SU-DHL-6 (cell line): ENCODE data around the gene PSD.

Source experiments
- H2AFZ ChIP-seq: fragments of 200-600 bp; sonication (generic); 2 replicates; pipeline ENCODE4 v1.6.1; 2014; ENCODE audit warnings: low read depth, mild to moderate bottlenecking, moderate library complexity, mixed read lengths, antibody characterized with exemption, low read length; ENCODE audit not compliant: severe bottlenecking
- H3F3A ChIP-seq: fragments of 200-600 bp; shearing (Covaris generic); 2 replicates; pipeline ENCODE4 v1.6.0; 2016; ENCODE audit warnings: antibody characterized with exemption, mild to moderate bottlenecking; ENCODE audit not compliant: insufficient read depth
- H3K27ac ChIP-seq: fragments of 200-600 bp; sonication (generic); 2 replicates; pipeline ENCODE4 v1.5.1; 2016; ENCODE audit warnings: low read depth, mild to moderate bottlenecking, low read length, moderate library complexity, mixed read lengths
- H3K27me3 ChIP-seq: fragments of 200-600 bp; sonication (generic), shearing (Covaris generic); 2 replicates; pipeline ENCODE4 v1.6.0; 2014; ENCODE audit warnings: mild to moderate bottlenecking, low read length
- H3K36me3 ChIP-seq: fragments of 200-600 bp; sonication (generic); 2 replicates; pipeline ENCODE4 v1.6.1; 2014; ENCODE audit warnings: mild to moderate bottlenecking, low read length, mixed read lengths
- H3K4me2 ChIP-seq: fragments of 300-600, 200-600 bp; shearing (Covaris generic), sonication (generic); 2 replicates; pipeline ENCODE4 v1.6.0; 2014; ENCODE audit warnings: low read length, low read depth, mild to moderate bottlenecking; ENCODE audit not compliant: poor library complexity, severe bottlenecking
- H3K4me3 ChIP-seq: fragments of 200-600 bp; sonication (generic); 2 replicates; pipeline ENCODE4 v1.5.1; 2014; ENCODE audit warnings: antibody characterized with exemption, low read length, mild to moderate bottlenecking, mixed read lengths; ENCODE audit not compliant: insufficient read depth, poor library complexity, severe bottlenecking
- H3K79me2 ChIP-seq: fragments of 200-600 bp; sonication (generic); 2 replicates; pipeline ENCODE4 v1.6.1; 2014; ENCODE audit warnings: mild to moderate bottlenecking, low read length, moderate library complexity; ENCODE audit not compliant: insufficient read depth
- H3K9ac ChIP-seq: fragments of 200-600 bp; sonication (generic); 2 replicates; pipeline ENCODE4 v1.7.0; 2014; ENCODE audit warnings: mild to moderate bottlenecking, low read length
- H3K9me2 ChIP-seq: fragments of 200-600 bp; sonication (generic); replicated peaks from 2 replicates; pipeline ENCODE4 v1.6.1; 2014; ENCODE audit warnings: low read length; ENCODE audit not compliant: insufficient read depth
- H3K9me3 ChIP-seq: fragments of 200-600 bp; sonication (generic); 2 replicates; pipeline ENCODE4 v1.6.1; 2014; ENCODE audit warnings: low read length, mixed read lengths; ENCODE audit not compliant: insufficient read depth
- H4K20me1 ChIP-seq: fragments of 200-600 bp; sonication (generic); 2 replicates; pipeline ENCODE4 v1.6.1; 2014; ENCODE audit warnings: low read depth, mild to moderate bottlenecking, antibody characterized with exemption, low read length, moderate library complexity, mixed read lengths
- CTCF ChIP-seq: fragments of 200-600 bp; sonication (generic); IDR thresholded peaks from one replicate; pipeline ENCODE4 v1.5.1; 2017; ENCODE audit warnings: antibody characterized with exemption, mild to moderate bottlenecking, low read length, moderate library complexity; ENCODE audit not compliant: insufficient read depth, poor library complexity, severe bottlenecking
- EZH2phosphoT487 ChIP-seq: fragments of 200-600 bp; sonication (generic), shearing (Covaris generic); conservative IDR thresholded peaks from 2 replicates; pipeline ENCODE4 v1.6.1; 2018; ENCODE audit warnings: mild to moderate bottlenecking, antibody characterized with exemption, low read length, moderate library complexity, mixed read lengths

PSD gene

DNA sequence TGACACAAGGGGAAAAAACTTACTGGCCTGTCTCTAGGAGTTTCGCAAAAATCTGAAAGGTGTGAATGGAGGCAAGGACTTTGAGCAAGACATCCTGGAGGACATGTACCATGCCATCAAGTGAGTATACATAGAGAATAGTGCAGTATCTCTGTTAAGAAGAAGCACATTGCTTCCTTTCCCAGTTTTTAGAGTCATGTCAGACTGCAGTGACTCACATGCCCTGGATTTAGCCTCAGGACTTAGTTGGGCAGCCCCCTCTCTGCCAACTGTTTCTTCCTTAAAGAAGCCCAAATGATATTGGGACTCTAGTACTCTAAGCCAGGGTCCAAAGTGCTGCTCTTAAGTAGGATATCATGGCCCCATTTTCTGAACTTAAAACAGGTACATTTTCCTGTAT is 51.1 kb downstream of the PSD start:
- no peaks in the 10 kb centered on the region for H3K9me2 ChIP-seq
- H3F3A ChIP-seq, result no peaks in the 10 kb centered on the region
- TF ChIP-seq CTCF (no peak), EZH2phosphoT487 (no peak)
- no peaks in the 10 kb centered on the region for H4K20me1 ChIP-seq
- no peak overlapping the region for H3K9ac ChIP-seq
- H3K36me3 ChIP-seq, result peaks cover 11% of the 10 kb centered on the region
- H3K9me3 ChIP-seq, result no peaks in the 10 kb centered on the region
- H3K4me2 ChIP-seq, result no peak overlapping the region
- no peak overlapping the region for H3K27ac ChIP-seq
- no peaks in the 10 kb centered on the region for H3K27me3 ChIP-seq
- no peaks in the 10 kb centered on the region for H3K79me2 ChIP-seq
- H2AFZ ChIP-seq, result no peak overlapping the region
- no peak overlapping the region for H3K4me3 ChIP-seq

DNA sequence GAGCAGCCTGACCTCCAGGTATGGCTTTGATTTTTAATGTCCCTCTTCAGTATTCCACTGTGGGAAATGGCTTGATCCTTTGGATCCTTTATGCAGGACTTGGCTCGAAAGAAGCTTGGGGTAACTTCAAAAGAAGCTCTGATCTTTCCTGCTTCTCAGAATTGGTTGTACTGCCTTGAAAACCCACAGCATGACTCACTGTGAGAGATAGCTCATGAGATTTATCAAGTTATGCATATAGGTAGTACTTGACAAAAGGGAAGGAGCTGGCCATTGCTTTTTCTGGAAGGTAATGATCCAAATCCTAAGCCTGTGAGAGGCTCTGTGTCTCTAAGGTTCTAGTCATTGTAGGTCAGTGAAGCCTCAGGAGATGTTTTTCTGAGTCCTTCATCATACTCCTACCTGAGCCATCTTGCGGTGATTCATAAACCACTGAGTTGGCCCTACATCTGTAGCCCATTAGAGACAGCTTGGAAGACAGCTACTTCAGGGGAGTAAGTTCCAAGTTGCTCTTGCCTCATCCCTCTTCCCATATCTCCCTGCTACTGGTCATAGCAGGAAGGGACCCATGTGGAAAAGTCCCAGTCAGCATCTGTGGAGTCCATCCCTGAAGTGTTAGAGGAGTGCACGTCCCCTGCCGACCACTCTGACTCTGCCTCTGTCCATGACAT is 59.7 kb downstream of the PSD start:
- TF ChIP-seq CTCF, result no peak
- H3K9me2 ChIP-seq, result no peaks in the 10 kb centered on the region
- H3K4me3 ChIP-seq, result no peak overlapping the region
- no peaks in the 10 kb centered on the region for H3K79me2 ChIP-seq
- H3K27me3 ChIP-seq, result no peaks in the 10 kb centered on the region
- no peaks in the 10 kb centered on the region for H3K9me3 ChIP-seq
- no peak overlapping the region for H3K27ac ChIP-seq
- no peak overlapping the region for H2AFZ ChIP-seq
- no peak overlapping the region for H3K9ac ChIP-seq
- H3F3A ChIP-seq, result no peaks in the 10 kb centered on the region
- no peak overlapping the region for H3K4me2 ChIP-seq
- H3K36me3 ChIP-seq, result no peaks in the 10 kb centered on the region
- H4K20me1 ChIP-seq, result no peaks in the 10 kb centered on the region

- no peak for TF ChIP-seq EZH2phosphoT487
- TF ChIP-seq CTCF, result no peak
- no peak overlapping the region for H3K4me2 ChIP-seq
- peaks cover 8% of the 10 kb centered on the region; the same call in 1 of the 2 replicates for H3K36me3 ChIP-seq
- H3K27me3 ChIP-seq, result no peaks in the 10 kb centered on the region
- no peaks in the 10 kb centered on the region for H3K79me2 ChIP-seq
- peaks cover 4% of the 10 kb centered on the region; the same call in 1 of the 2 replicates for H3F3A ChIP-seq
- no peak overlapping the region for H3K27ac ChIP-seq
- no peaks in the 10 kb centered on the region for H3K9me3 ChIP-seq
- no peak overlapping the region for H2AFZ ChIP-seq
- no peaks in the 10 kb centered on the region for H3K9me2 ChIP-seq
- no peak overlapping the region for H3K9ac ChIP-seq
- no peak overlapping the region for H3K4me3 ChIP-seq
- no peaks in the 10 kb centered on the region for H4K20me1 ChIP-seq
Measured at GRCh38 chr10:102354451-102354850, 64.1 kb downstream of the PSD start.
